HG03103 (cell line): ENCODE results near the gene CD109.
"Not testable (repeated sequence)": the region's sequence is repeated elsewhere in the genome, so short reads cannot be mapped to it uniquely, and the experiment has no call there.

Experiments used
- ATAC-seq: cut with Tn5 transposase; IDR thresholded peaks from one replicate; pipeline ENCODE4 v1.9.1; 2021; ENCODE audit warnings: low read depth; ENCODE audit not compliant: unreplicated experiment

CD109 gene

GRCh38 chr6:73826571-73826970 lies 130.6 kb downstream of the CD109 start:
- no peak for ATAC-seq

- ATAC-seq = no peak
Observed at GRCh38 chr6:73830119-73830518, 134.1 kb downstream of the CD109 start.

- ATAC-seq = no peak
Observed at GRCh38 chr6:73832313-73832712, 136.3 kb downstream of the CD109 start.

- ATAC-seq = not testable (repeated sequence)
Observed at GRCh38 chr6:73844696-73845095, 148.7 kb downstream of the CD109 start.

- not testable (repeated sequence) for ATAC-seq
Observed at GRCh38 chr6:73851048-73851447, 155.0 kb downstream of the CD109 start.

- ATAC-seq = peak; percentile 61
Observed at GRCh38 chr6:73854998-73855718, 159.2 kb downstream of the CD109 start.

GRCh38 chr6:73857341-73857890 lies 161.4 kb downstream of the CD109 start:
- no peak for ATAC-seq

GRCh38 chr6:73858376-73858775 lies 162.4 kb downstream of the CD109 start:
- ATAC-seq = no peak

- no peak for ATAC-seq
Observed at GRCh38 chr6:73860303-73860702, 164.3 kb downstream of the CD109 start.

- no peak for ATAC-seq
Observed at GRCh38 chr6:73866305-73866704, 170.3 kb downstream of the CD109 start.

- no peak for ATAC-seq
Observed at GRCh38 chr6:73867411-73867810, 171.4 kb downstream of the CD109 start.

- no peak for ATAC-seq
Observed at GRCh38 chr6:73870907-73871306, 174.9 kb downstream of the CD109 start.

GRCh38 chr6:73873081-73873480 lies 177.1 kb downstream of the CD109 start:
- no peak for ATAC-seq
